HUES48 (cell line): ENCODE data around the gene TCF3.

ENCODE experiments used
- H3K27ac ChIP-seq: one replicate; pipeline ENCODE4 v1.7.0; 2013; ENCODE audit warnings: low read depth, low read length, inconsistent platforms
- H3K27me3 ChIP-seq: 2 replicates; pipeline ENCODE4 v1.6.1; 2013; ENCODE audit warnings: mild to moderate bottlenecking, low read length; ENCODE audit not compliant: control insufficient read depth, insufficient read depth
- H3K36me3 ChIP-seq: 2 replicates; pipeline ENCODE4 v1.6.1; 2013; ENCODE audit warnings: low read length; ENCODE audit not compliant: control insufficient read depth, insufficient read depth
- H3K4me1 ChIP-seq: 2 replicates; pipeline ENCODE4 v1.6.1; 2013; ENCODE audit warnings: mild to moderate bottlenecking, low read length; ENCODE audit not compliant: control insufficient read depth, insufficient read depth
- H3K4me3 ChIP-seq: 2 replicates; pipeline ENCODE4 v1.5.1; 2013; ENCODE audit warnings: mild to moderate bottlenecking, low read depth, low read length
- H3K9ac ChIP-seq: 2 replicates; pipeline ENCODE4 v1.6.1; 2013; ENCODE audit warnings: mild to moderate bottlenecking, low read depth, low read length, moderate library complexity
- H3K9me3 ChIP-seq: 2 replicates; pipeline ENCODE4 v1.6.1; 2013; ENCODE audit warnings: low read length; ENCODE audit not compliant: control insufficient read depth, insufficient read depth

TCF3 gene

GRCh38 chr19:1606138-1606651 is 46.2 kb downstream of the TCF3 start:
- Histone ChIP-seq H3K27me3 (no peaks in the 10 kb centered on the region), H3K9ac (peak overlapping the region; percentile 86), H3K9me3 (no peaks in the 10 kb centered on the region), H3K36me3 (peaks cover 18% of the 10 kb centered on the region), H3K4me1 (peaks cover 5% of the 10 kb centered on the region; the same call in 1 of the 2 replicates), H3K27ac (peak overlapping the region; percentile 97), H3K4me3 (peak overlapping the region; percentile 90)

GRCh38 chr19:1605236-1606137 is 46.9 kb downstream of the TCF3 start, which contains the start of gene UQCR11:
UQCR11 (minus strand) TSS chr19:1605462; CDS start chr19:1605409, 53 bp downstream.
- H3K27me3 ChIP-seq: no peaks in the 10 kb centered on the region
- peak within 1 kb of the TSS; percentile 86 for H3K9ac ChIP-seq
- peak within 1 kb of the TSS; percentile 97 for H3K27ac ChIP-seq
- peak within 1 kb of the TSS; percentile 90 for H3K4me3 ChIP-seq
- peaks cover 12% of the 10 kb centered on the region for H3K36me3 ChIP-seq
- no peaks in the 10 kb centered on the region for H3K9me3 ChIP-seq
- H3K4me1 ChIP-seq: peaks cover 5% of the 10 kb centered on the region; the same call in 1 of the 2 replicates

GRCh38 chr19:1602091-1602707 is 50.2 kb downstream of the TCF3 start:
- Histone ChIP-seq H3K4me1 (peaks cover 5% of the 10 kb centered on the region; the same call in 1 of the 2 replicates), H3K36me3 (peaks cover 28% of the 10 kb centered on the region), H3K4me3 (no peak overlapping the region), H3K9ac (no peak overlapping the region), H3K27ac (no peak overlapping the region), H3K27me3 (no peaks in the 10 kb centered on the region), H3K9me3 (no peaks in the 10 kb centered on the region)

GRCh38 chr19:1601613-1602064 is 50.8 kb downstream of the TCF3 start:
- Histone ChIP-seq H3K27me3 (no peaks in the 10 kb centered on the region), H3K4me3 (no peak overlapping the region), H3K27ac (no peak overlapping the region), H3K9ac (no peak overlapping the region), H3K4me1 (peaks cover 5% of the 10 kb centered on the region; the same call in 1 of the 2 replicates), H3K9me3 (no peaks in the 10 kb centered on the region), H3K36me3 (peaks cover 34% of the 10 kb centered on the region)

GRCh38 chr19:1599460-1599846 is 53.0 kb downstream of the TCF3 start:
- Histone ChIP-seq H3K27ac (no peak overlapping the region), H3K9me3 (no peaks in the 10 kb centered on the region), H3K4me1 (no peaks in the 10 kb centered on the region), H3K4me3 (no peak overlapping the region), H3K36me3 (peaks cover 43% of the 10 kb centered on the region), H3K27me3 (no peaks in the 10 kb centered on the region), H3K9ac (no peak overlapping the region)

GRCh38 chr19:1598777-1599459 is 53.5 kb downstream of the TCF3 start:
- Histone ChIP-seq H3K9ac (no peak overlapping the region), H3K4me3 (no peak overlapping the region), H3K36me3 (peaks cover 43% of the 10 kb centered on the region), H3K27me3 (no peaks in the 10 kb centered on the region), H3K9me3 (no peaks in the 10 kb centered on the region), H3K4me1 (no peaks in the 10 kb centered on the region), H3K27ac (no peak overlapping the region)

- H3K36me3 ChIP-seq: peaks cover 30% of the 10 kb centered on the region
- H3K27ac ChIP-seq: no peak overlapping the region
- peak overlapping the region; percentile 73; the same call in 1 of the 2 replicates for H3K4me3 ChIP-seq
These were observed 59.0 kb downstream of the TCF3 start for GRCh38 chr19:1593501-1593772.

GRCh38 chr19:1592755-1593500 is 59.5 kb downstream of the TCF3 start, which contains the start of gene MBD3:
MBD3 (minus strand) TSS chr19:1592865; CDS start chr19:1592631, 234 bp downstream.
- H3K36me3 ChIP-seq: peaks cover 27% of the 10 kb centered on the region
- H3K4me1 ChIP-seq: peaks cover 6% of the 10 kb centered on the region
- H3K4me3 ChIP-seq: peak within 1 kb of the TSS; percentile 99
- peak within 1 kb of the TSS; percentile 100 for H3K27ac ChIP-seq
- H3K9ac ChIP-seq: peak within 1 kb of the TSS; percentile 99
- no peaks in the 10 kb centered on the region for H3K27me3 ChIP-seq
- no peaks in the 10 kb centered on the region for H3K9me3 ChIP-seq

More at GRCh38 chr19:1593501-1593772, 59.0 kb downstream of the TCF3 start:
- Histone ChIP-seq H3K27me3 (no peaks in the 10 kb centered on the region), H3K9ac (peak overlapping the region; percentile 61; the same call in 1 of the 2 replicates), H3K4me1 (peaks cover 6% of the 10 kb centered on the region), H3K9me3 (no peaks in the 10 kb centered on the region)

GRCh38 chr19:1592024-1592754 is 60.2 kb downstream of the TCF3 start:
- peak overlapping the region; percentile 99 for H3K9ac ChIP-seq
- no peaks in the 10 kb centered on the region for H3K9me3 ChIP-seq
- peak overlapping the region; percentile 100 for H3K27ac ChIP-seq
- no peaks in the 10 kb centered on the region for H3K27me3 ChIP-seq
- H3K36me3 ChIP-seq: peaks cover 19% of the 10 kb centered on the region
- H3K4me1 ChIP-seq: peaks cover 6% of the 10 kb centered on the region
- peak overlapping the region; percentile 99 for H3K4me3 ChIP-seq
